GM23248 (cell line): ENCODE data around the gene UBTD2. TPM values are rescaled to one million over a fixed set of nuclear protein-coding genes. Genes with fewer than 3 reads are reported as not detected.

Experiments used
- DNase-seq: peaks from one replicate; pipeline ENCODE4 v3.0.0-alpha.2; 2015
- H2AFZ ChIP-seq: fragments of 200-600 bp; sonication (generic); 2 replicates; pipeline ENCODE4 v1.6.1; 2016; ENCODE audit warnings: antibody characterized with exemption
- H3F3A ChIP-seq: fragments of 200-600 bp; sonication (generic); 2 replicates; pipeline ENCODE4 v1.6.1; 2016; ENCODE audit warnings: mild to moderate bottlenecking, antibody characterized with exemption, mixed run types; ENCODE audit not compliant: insufficient read depth
- H3K27ac ChIP-seq: fragments of 200-600 bp; sonication (generic); 2 replicates; pipeline ENCODE4 v1.5.1; 2016; ENCODE audit warnings: mild to moderate bottlenecking
- H3K27me3 ChIP-seq: fragments of 200-600 bp; sonication (generic); replicated peaks from 2 replicates; pipeline ENCODE4 v1.6.1; 2016; ENCODE audit warnings: mild to moderate bottlenecking; ENCODE audit not compliant: insufficient read depth
- H3K36me3 ChIP-seq: fragments of 200-600 bp; sonication (generic); 2 replicates; pipeline ENCODE4 v1.6.1; 2016; ENCODE audit warnings: low read depth, mild to moderate bottlenecking
- H3K4me1 ChIP-seq: fragments of 200-600 bp; sonication (generic); 2 replicates; pipeline ENCODE4 v1.6.1; 2016; ENCODE audit warnings: mild to moderate bottlenecking; ENCODE audit not compliant: insufficient read depth
- H3K4me2 ChIP-seq: fragments of 200-600 bp; sonication (generic); one replicate; pipeline ENCODE4 v1.6.1; 2016; ENCODE audit warnings: mild to moderate bottlenecking; ENCODE audit not compliant: unreplicated experiment
- H3K4me3 ChIP-seq: fragments of 200-600 bp; sonication (generic); 2 replicates; pipeline ENCODE4 v1.5.1; 2016; ENCODE audit warnings: mild to moderate bottlenecking
- H3K79me2 ChIP-seq: fragments of 200-600 bp; sonication (generic); 2 replicates; pipeline ENCODE4 v1.6.1; 2016; ENCODE audit warnings: mild to moderate bottlenecking; ENCODE audit not compliant: insufficient read depth
- H3K9ac ChIP-seq: fragments of 200-600 bp; sonication (generic); 2 replicates; pipeline ENCODE4 v1.6.1; 2016; ENCODE audit warnings: mild to moderate bottlenecking
- H3K9me2 ChIP-seq: fragments of 200-600 bp; sonication (generic); 2 replicates; pipeline ENCODE4 v1.6.1; 2016; ENCODE audit warnings: mixed run types, mild to moderate bottlenecking, moderate library complexity; ENCODE audit not compliant: insufficient read depth
- H3K9me3 ChIP-seq: fragments of 200-600 bp; sonication (generic); one replicate; pipeline ENCODE4 v1.6.1; 2017; ENCODE audit warnings: low read depth
- H4K20me1 ChIP-seq: fragments of 200-600 bp; sonication (generic); 2 replicates; pipeline ENCODE4 v1.6.0; 2016; ENCODE audit not compliant: insufficient read depth
- EZH2 ChIP-seq: fragments of 200-600 bp; sonication (generic); IDR thresholded peaks from 2 replicates; pipeline ENCODE4 v1.6.1; 2018; ENCODE audit warnings: antibody characterized with exemption, mild to moderate bottlenecking; ENCODE audit not compliant: insufficient read depth, poor library complexity, severe bottlenecking
- EZH2phosphoT487 ChIP-seq: fragments of 200-600 bp; sonication (generic); IDR thresholded peaks from 2 replicates; pipeline ENCODE4 v1.6.1; 2018; ENCODE audit warnings: antibody characterized with exemption, moderate library complexity, mild to moderate bottlenecking, low read depth; ENCODE audit not compliant: insufficient read depth
- WGBS, 2 experiments: methylation state at CpG; one replicate each; pipeline ENCODE4 v1.1.6; 2015 to 2017; ENCODE audit warnings: low lambda C conversion rate in 2 of 2, low coverage in 1 of 2; ENCODE audit errors: missing lambda C conversion rate in 2 of 2; 5-methylcytosine and 5-hydroxymethylcytosine counted together
- in situ Hi-C: fragments of 300-500 bp; cut with MboI; formaldehyde crosslinking; loops from 2 replicates; pipeline ENCODE4 v1.15.0; 2020
- polyA plus RNA-seq: library from polyadenylated mRNA; unstranded; fragments of >200 nt; fragmentation: Nextera tagmentation; extraction: Ambion mirVana; gene quantifications from 2 replicates; pipeline ENCODE4 v1.2.1, GENCODE V29; 2016
- small RNA-seq: library from RNA; depleted of rRNA; stranded (forward); fragments of <200 nt; gene quantifications from one replicate; pipeline ENCODE3, GENCODE V24; 2014; ENCODE audit warnings: low read depth, low replicate concordance
- total RNA-seq: library from RNA; depleted of rRNA; stranded (reverse); fragments of >200 nt; shearing (Covaris generic); gene quantifications from 2 replicates; pipeline ENCODE4 v1.2.3, GENCODE V29; 2014; rRNA removed

The UBTD2 gene
- total and polyA plus RNA-seq, 2 experiments from 2014 or later = 17.3 to 41.4 TPM

DNA sequence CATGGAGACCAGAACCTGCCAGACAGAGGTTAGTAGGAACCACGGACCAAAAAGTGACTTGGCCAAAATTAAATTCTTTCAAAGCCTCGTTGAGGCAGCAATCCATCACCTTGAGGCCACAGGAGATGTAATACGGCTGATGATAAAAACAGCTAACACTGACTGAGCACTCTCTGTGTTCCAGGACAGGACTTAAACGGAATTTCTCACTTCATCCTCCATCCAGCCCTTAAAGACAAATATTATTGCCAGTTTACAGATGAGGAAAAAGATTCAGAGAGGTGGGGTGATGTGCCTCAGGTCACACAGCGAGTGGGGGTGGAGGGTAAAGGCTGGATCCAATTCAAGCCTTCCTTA is 120.6 kb downstream of the UBTD2 start:
- WGBS, 2 experiments = 70% methylated on average over 5 of the region's 5 CpGs
- no peak for TF ChIP-seq EZH2
- no peak for TF ChIP-seq EZH2phosphoT487
- Histone ChIP-seq H4K20me1 (no peaks in the 10 kb centered on the region), H3K9me2 (no peaks in the 10 kb centered on the region), H3K27ac (peak overlapping the region; percentile 25; the same call in 1 of the 2 replicates), H3K79me2 (peaks cover 98% of the 10 kb centered on the region), H3K9me3 (no peaks in the 10 kb centered on the region), H3K4me3 (no peak overlapping the region), H3K4me2 (no peak overlapping the region), H3K27me3 (no peaks in the 10 kb centered on the region), H3K9ac (no peak overlapping the region), H3K36me3 (0 out of 2 replicates have a peak, but pooled peaks cover 1% of the 10 kb centered on the region), H3K4me1 (peaks cover 17% of the 10 kb centered on the region), H3F3A (0 out of 2 replicates have a peak, but pooled peaks cover 6% of the 10 kb centered on the region), H2AFZ (no peak overlapping the region)
- in situ Hi-C loops = no loop called here
- no peak for DNase-seq

DNA sequence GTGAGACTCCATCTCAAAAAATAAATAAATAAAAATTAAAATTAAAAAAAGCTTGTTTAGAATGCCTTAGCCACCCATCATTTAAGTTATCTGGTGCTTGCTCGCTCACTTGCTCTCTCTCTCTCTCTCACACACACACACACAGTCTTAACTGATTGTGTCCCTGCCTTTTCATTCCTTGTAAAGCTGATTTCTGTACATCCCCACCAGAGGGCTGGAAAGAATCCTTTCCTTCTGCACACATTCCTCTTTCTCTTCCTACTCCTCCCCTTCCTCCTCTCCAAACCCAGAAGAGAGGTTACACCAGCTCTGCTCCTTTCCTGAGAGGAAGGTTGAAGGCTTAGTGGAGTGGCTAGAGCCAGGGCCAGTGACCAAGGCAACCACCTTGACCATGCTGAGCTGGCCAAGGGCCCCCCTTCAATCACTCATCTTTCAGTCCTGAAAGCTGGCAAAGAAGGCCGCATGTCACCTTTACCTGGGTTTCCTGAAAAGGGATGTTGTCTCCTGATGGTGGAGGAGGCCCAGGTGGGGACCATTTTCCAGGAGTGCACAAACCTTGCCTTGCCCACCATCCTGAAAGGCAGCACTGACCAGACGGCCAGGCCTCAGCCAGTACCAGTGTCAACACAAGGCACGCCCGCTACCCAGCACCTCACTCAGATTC is 121.1 kb downstream of the UBTD2 start:
- 94 to 99% methylated on average over 5 of the region's 5 CpGs for WGBS, 2 experiments
- no peaks in the 10 kb centered on the region for H4K20me1 ChIP-seq
- TF ChIP-seq EZH2 (no peak), EZH2phosphoT487 (no peak)
- no peaks in the 10 kb centered on the region for H3K9me3 ChIP-seq
- DNase-seq = peak; percentile 34
- no peak overlapping the region for H3K4me2 ChIP-seq
- H3K4me1 ChIP-seq = peaks cover 17% of the 10 kb centered on the region
- in situ Hi-C loops = no loop called here
- H3K9me2 ChIP-seq = no peaks in the 10 kb centered on the region
- no peak overlapping the region for H3K4me3 ChIP-seq
- H3F3A ChIP-seq = 0 out of 2 replicates have a peak, but pooled peaks cover 6% of the 10 kb centered on the region
- 0 out of 2 replicates have a peak, but pooled peaks cover 6% of the 10 kb centered on the region for H3K36me3 ChIP-seq
- no peaks in the 10 kb centered on the region for H3K27me3 ChIP-seq
- H2AFZ ChIP-seq = no peak overlapping the region
- no peak overlapping the region for H3K9ac ChIP-seq
- H3K27ac ChIP-seq = no peak overlapping the region
- H3K79me2 ChIP-seq = peaks cover 98% of the 10 kb centered on the region

DNA sequence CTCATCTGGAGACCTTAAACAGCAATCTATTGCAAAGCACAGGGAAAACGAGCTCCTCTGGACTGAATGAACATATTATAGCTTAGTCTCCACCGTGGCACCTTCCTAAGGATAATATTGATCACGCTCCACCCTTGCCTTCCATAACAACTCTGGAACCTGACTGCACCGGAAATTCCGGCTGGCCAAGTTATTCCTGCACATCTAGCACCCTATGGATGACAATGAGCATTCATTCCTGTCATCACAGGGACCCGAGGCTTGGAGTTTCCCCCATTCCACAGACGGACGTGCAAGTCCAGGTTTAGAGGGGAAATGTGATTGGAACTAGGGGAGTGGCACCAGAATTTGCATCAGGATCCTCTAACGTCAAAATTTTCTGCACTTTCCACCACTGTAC is 123.1 kb downstream of the UBTD2 start:
- H2AFZ ChIP-seq = no peak overlapping the region
- 0 out of 2 replicates have a peak, but pooled peaks cover 6% of the 10 kb centered on the region for H3K36me3 ChIP-seq
- H3K4me2 ChIP-seq = no peak overlapping the region
- no peaks in the 10 kb centered on the region for H3K9me3 ChIP-seq
- no peak overlapping the region for H3K27ac ChIP-seq
- no peaks in the 10 kb centered on the region for H3K9me2 ChIP-seq
- H4K20me1 ChIP-seq = no peaks in the 10 kb centered on the region
- no peaks in the 10 kb centered on the region for H3K27me3 ChIP-seq
- 96 to 97% methylated on average over 9 of the region's 9 CpGs for WGBS, 2 experiments
- H3K79me2 ChIP-seq = peaks cover 100% of the 10 kb centered on the region
- DNase-seq = no peak
- H3K9ac ChIP-seq = no peak overlapping the region
- TF ChIP-seq EZH2 (no peak), EZH2phosphoT487 (no peak)
- H3F3A ChIP-seq = 0 out of 2 replicates have a peak, but pooled peaks cover 6% of the 10 kb centered on the region
- H3K4me1 ChIP-seq = peaks cover 17% of the 10 kb centered on the region
- no peak overlapping the region for H3K4me3 ChIP-seq
- in situ Hi-C loops = no loop called here

Small RNAs within 50 kb of the gene (small RNA-seq; reads per million reads assigned to genes)
- not detected for gene RF00191

Other genes with a start within 250 kb of the UBTD2 start
- 21.8 and 28.9 TPM in 2 replicates for gene STK10, start 95.5 kb downstream of the UBTD2 start, total RNA-seq
- gene STK10, start 95.5 kb downstream of the UBTD2 start, polyA plus RNA-seq = 19.3 and 21.2 TPM in 2 replicates
- gene EFCAB9, start 89.6 kb downstream of the UBTD2 start, total RNA-seq = not detected in 2 replicates
- gene EFCAB9, start 89.6 kb downstream of the UBTD2 start, polyA plus RNA-seq = not detected in 2 replicates
- gene SH3PXD2B, start 170.8 kb upstream of the UBTD2 start, total RNA-seq = 19.8 and 20.7 TPM in 2 replicates
- gene SH3PXD2B, start 170.8 kb upstream of the UBTD2 start, polyA plus RNA-seq = 15.2 and 15.5 TPM in 2 replicates